Esophagus muscularis mucosa (tissue), 4 donors: ENCODE results near the gene GALNS. TPM values are rescaled to one million over a fixed set of nuclear protein-coding genes. Genes with fewer than 3 reads are reported as not detected.
A peak's percentile ranks its signal among the peaks of the same experiment; 100 is the strongest.

Experiments used
- DNase-seq: peaks from one replicate; pipeline ENCODE4 v3.0.0-alpha.2; 2017; ENCODE audit errors: extremely low spot score
- H3K27ac ChIP-seq, 4 donors: fragments of 200-600 bp; sonication (generic); replicated peaks in 1 of 4; 1 replicate in 3 of 4; 2 replicates in 1 of 4; pipeline ENCODE4 v1.5.1; 2016 to 2019; ENCODE audit warnings: mild to moderate bottlenecking in 1 of 4
- H3K27me3 ChIP-seq, 4 donors: fragments of 200-600 bp; sonication (generic); one replicate each; pipeline versions ENCODE4 v1.5.1 to v1.6.0; 2016 to 2019
- H3K36me3 ChIP-seq, 4 donors: fragments of 200-600 bp; sonication (generic); one replicate each; pipeline ENCODE4 v1.5.1; 2016 to 2019
- H3K4me1 ChIP-seq, 4 donors: fragments of 200-600 bp; sonication (generic); one replicate each; pipeline ENCODE4 v1.5.1; 2016 to 2019
- H3K4me3 ChIP-seq, 4 donors: fragments of 200-600 bp; sonication (generic); 1 replicate in 2 of 4; 2 replicates in 2 of 4; pipeline ENCODE4 v1.5.1; 2016 to 2019; ENCODE audit warnings: mild to moderate bottlenecking in 4 of 4, moderate library complexity in 1 of 4
- H3K9me3 ChIP-seq, 4 donors: fragments of 200-600 bp; sonication (generic); 1 replicate in 3 of 4; 2 replicates in 1 of 4; pipeline ENCODE4 v1.5.1; 2016 to 2019
- EP300 ChIP-seq: sonication (generic); formaldehyde crosslinking; IDR thresholded peaks from one replicate; pipeline ENCODE4 v1.6.1; 2017; ENCODE audit warnings: antibody characterized with exemption
- POLR2A ChIP-seq: fragments of 450-650 bp; IDR thresholded peaks from one replicate; pipeline ENCODE4 v1.6.1; 2017; ENCODE audit warnings: antibody characterized with exemption, moderate library complexity, mild to moderate bottlenecking, low read depth
- POLR2AphosphoS5 ChIP-seq, 2 donors: sonication (generic); formaldehyde crosslinking; IDR thresholded peaks; one replicate each; pipeline ENCODE4 v1.6.1; 2017; ENCODE audit warnings: antibody characterized with exemption in 2 of 2
- WGBS: methylation state at CpG from one replicate; pipeline ENCODE4 v1.1.5; 2018; 5-methylcytosine and 5-hydroxymethylcytosine counted together
- intact Hi-C: fragments of 100-400 bp; cut with DNase I; formaldehyde crosslinking; loops from one replicate; pipeline ENCODE4 v1.15.1; 2023
- total RNA-seq, 4 donors: library from RNA; depleted of rRNA; stranded (reverse); fragments of >200 nt; gene quantifications; one replicate each; pipeline versions ENCODE4 v1.1.0 to v1.2.1, GENCODE V29; 2016
- TF ChIP-seq, protein P1 (sequence below), 3 experiments: fragments of 200-600 bp in 2 of 3; fragments of 450-650 bp in 1 of 3; sonication (generic) in 2 of 3; IDR thresholded peaks; one replicate each; pipeline ENCODE4 v1.5.1; 2017 to 2019; ENCODE audit warnings: antibody characterized with exemption in 3 of 3, mild to moderate bottlenecking in 2 of 3, moderate library complexity in 1 of 3

GALNS gene
- total RNA-seq, 4 donors from 2014 or later: 9.5 to 19.1 (median 11.0) TPM

DNA sequence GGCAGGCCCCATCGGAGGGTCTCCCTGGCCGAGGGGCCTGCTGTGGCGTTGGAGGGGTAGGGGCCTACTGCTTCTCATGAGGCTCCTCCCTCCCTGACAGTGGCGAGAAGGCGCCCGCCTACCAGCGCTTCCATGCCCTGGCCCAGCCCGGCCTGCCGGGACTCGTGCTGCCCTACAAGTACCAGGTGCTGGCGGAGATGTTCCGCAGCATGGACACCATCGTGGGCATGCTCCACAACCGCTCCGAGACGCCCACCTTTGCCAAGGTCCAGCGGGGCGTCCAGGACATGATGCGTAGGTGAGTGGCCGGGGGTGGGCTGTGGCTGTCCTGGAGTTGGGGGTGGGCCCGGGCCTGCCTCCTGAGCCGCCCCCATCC is 51.4 kb downstream of the GALNS start:
- Histone ChIP-seq H3K4me1 (peaks cover 21 to 44% (median 37%) of the 10 kb centered on the region in 4 donors), H3K9me3 (no peaks in the 10 kb centered on the region), H3K36me3 (peaks cover 0 to 28% (median 24%) of the 10 kb centered on the region in 4 donors), H3K4me3 (no peak overlapping the region), H3K27ac (no peak overlapping the region), H3K27me3 (peaks cover 0 to 13% (median 0%) of the 10 kb centered on the region in 4 donors)
- intact Hi-C loops: no loop called here
- DNase-seq: no peak
- TF ChIP-seq EP300 (no peak), POLR2A (no peak), POLR2AphosphoS5 (IDR thresholded peaks at IDR 0.05) (no peak)
- TF ChIP-seq, protein P1, sequence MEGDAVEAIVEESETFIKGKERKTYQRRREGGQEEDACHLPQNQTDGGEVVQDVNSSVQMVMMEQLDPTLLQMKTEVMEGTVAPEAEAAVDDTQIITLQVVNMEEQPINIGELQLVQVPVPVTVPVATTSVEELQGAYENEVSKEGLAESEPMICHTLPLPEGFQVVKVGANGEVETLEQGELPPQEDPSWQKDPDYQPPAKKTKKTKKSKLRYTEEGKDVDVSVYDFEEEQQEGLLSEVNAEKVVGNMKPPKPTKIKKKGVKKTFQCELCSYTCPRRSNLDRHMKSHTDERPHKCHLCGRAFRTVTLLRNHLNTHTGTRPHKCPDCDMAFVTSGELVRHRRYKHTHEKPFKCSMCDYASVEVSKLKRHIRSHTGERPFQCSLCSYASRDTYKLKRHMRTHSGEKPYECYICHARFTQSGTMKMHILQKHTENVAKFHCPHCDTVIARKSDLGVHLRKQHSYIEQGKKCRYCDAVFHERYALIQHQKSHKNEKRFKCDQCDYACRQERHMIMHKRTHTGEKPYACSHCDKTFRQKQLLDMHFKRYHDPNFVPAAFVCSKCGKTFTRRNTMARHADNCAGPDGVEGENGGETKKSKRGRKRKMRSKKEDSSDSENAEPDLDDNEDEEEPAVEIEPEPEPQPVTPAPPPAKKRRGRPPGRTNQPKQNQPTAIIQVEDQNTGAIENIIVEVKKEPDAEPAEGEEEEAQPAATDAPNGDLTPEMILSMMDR (IDR thresholded peaks at IDR 0.05): no peak
- WGBS: 100% methylated on average over 1 of the region's 22 CpGs

DNA sequence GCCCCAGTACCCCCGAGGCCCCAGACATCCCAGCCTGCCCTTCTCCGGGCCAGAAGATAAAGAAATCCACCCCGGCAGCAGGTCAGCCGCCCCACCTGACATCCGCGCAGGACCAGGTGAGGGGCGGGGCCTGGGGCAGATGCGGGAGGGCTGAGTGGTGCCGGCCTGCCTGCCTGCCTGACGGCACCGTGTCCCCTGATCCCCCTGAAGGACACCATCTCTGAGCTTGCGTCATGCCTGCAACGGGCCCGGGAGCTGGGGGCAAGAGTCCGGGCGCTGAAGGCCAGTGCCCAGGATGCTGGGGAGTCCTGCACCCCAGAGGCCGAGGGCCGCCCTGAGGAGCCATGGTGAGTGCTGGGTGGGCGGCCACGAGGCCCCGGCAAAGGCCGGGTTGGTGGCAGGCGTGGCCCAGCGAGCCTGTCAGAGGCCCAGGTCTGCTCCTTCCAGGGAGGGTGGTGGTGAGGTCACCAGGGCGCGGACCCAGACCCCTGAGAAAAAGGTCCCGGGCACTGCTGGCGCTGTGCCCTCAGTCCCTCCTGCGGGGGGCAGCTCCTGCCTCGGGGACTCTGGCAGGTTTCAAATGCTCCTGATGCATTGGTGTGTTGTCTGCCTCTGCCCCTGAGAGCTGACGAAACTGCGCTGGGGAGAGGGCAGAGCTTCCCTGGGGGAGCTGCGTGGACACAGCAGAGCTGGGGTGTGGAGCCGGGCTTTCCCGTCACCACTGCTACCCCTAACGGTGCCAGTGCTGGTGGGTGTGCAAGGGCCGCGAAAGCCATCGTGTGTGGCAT is 52.0 kb downstream of the GALNS start:
- Histone ChIP-seq H3K36me3 (peaks cover 0 to 23% (median 19%) of the 10 kb centered on the region in 4 donors), H3K27ac (no peak overlapping the region), H3K4me1 (peaks cover 15 to 38% (median 32%) of the 10 kb centered on the region in 4 donors), H3K9me3 (no peaks in the 10 kb centered on the region), H3K27me3 (peaks cover 0 to 13% (median 0%) of the 10 kb centered on the region in 4 donors), H3K4me3 (peak overlapping the region in 2 of 4 donors; percentile 68 to 72)
- WGBS: 85% methylated on average over 5 of the region's 39 CpGs
- intact Hi-C loops: no loop called here
- no peak for DNase-seq
- TF ChIP-seq POLR2AphosphoS5 (IDR thresholded peaks at IDR 0.05) (no peak), EP300 (no peak), POLR2A (no peak)
- TF ChIP-seq, protein P1 (IDR thresholded peaks at IDR 0.05): no peak

DNA sequence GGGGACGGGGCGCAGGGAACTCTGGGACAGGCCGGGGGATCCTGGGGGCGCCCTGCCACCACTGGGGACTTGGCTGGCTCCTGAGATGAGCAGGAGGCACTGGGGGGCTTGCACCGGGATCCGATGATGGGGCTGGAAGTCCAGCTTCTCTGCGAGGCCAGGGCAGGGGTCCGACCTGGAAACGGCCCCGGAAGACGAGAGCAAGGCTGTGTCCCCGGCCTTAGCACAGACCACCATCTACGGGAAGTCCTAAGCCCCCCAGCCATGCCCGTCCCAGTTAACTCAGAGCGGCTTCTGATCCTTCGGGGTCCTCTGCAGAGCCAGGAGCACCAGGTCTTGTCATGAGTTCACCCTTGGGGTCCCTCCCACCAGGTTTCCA is 52.6 kb downstream of the GALNS start:
- Histone ChIP-seq H3K9me3 (no peaks in the 10 kb centered on the region), H3K27ac (no peak overlapping the region), H3K27me3 (peaks cover 0 to 13% (median 0%) of the 10 kb centered on the region in 4 donors), H3K4me1 (peaks cover 12 to 32% (median 29%) of the 10 kb centered on the region in 4 donors), H3K36me3 (peaks cover 0 to 19% (median 14%) of the 10 kb centered on the region in 4 donors), H3K4me3 (peak overlapping the region; percentile 66 to 72 (median 69))
- intact Hi-C loops: no loop called here
- WGBS: 9% methylated on average over 6 of the region's 16 CpGs
- no peak for DNase-seq
- TF ChIP-seq POLR2AphosphoS5 (IDR thresholded peaks at IDR 0.05): no peak
- TF ChIP-seq, protein P1 (IDR thresholded peaks at IDR 0.05): no peak
- TF ChIP-seq EP300: no peak
- TF ChIP-seq POLR2A: no peak

DNA sequence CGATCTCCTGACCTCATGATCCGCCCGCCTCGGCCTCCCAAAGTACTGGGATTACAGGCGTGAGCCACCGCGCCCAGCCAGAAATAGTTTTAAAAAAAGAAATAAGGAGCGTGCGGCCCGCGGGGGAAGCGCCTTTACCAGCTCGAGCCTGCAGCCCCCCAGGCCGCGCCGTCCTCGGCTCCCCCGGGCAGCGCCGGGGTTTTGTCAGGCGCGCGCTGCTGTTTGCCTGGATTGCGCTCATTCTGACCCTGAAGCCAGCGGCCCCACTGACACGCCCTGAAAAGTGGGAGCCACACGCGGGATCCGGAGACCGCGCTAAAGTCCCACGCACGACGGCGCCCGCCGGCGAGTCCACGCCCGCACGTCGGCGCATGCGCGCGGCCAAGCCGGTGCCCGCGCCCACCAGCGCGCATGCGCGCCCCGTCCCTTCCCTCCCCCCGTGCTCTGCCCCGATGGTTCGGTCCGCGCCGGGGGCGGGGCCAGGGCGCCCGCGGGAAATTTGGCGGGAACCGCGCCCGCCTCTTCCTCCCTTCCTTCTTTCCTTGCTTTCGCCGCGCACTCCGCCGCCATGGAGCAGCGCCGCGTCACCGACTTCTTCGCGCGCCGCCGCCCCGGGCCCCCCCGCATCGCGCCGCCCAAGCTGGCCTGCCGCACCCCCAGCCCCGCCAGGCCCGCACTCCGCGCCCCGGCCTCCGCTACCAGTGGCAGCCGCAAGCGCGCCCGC is 53.3 kb downstream of the GALNS start, which contains the start of gene CDT1:
Gene CDT1 (plus strand): TSS at position 526 of the 724 bp plus-strand sequence. CDS start 43 bp downstream, at position 569.
- H3K27me3 ChIP-seq: peaks cover 0 to 13% (median 0%) of the 10 kb centered on the region in 4 donors
- WGBS: under 1% methylated on average over 22 of the region's 98 CpGs
- intact Hi-C loops: no loop called here
- H3K27ac ChIP-seq: peak within 1 kb of the TSS; percentile 73 to 80 (median 77)
- peak within 1 kb of the TSS; percentile 66 to 72 (median 69) for H3K4me3 ChIP-seq
- peak; percentile 74 to 89 for TF ChIP-seq POLR2AphosphoS5 (IDR thresholded peaks at IDR 0.05)
- TF ChIP-seq, protein P1 (IDR thresholded peaks at IDR 0.05): peak in 1 of 3 experiments; percentile 33
- no peak for TF ChIP-seq EP300
- peak; percentile 76 for TF ChIP-seq POLR2A
- peaks cover 0 to 12% (median 7%) of the 10 kb centered on the region in 4 donors for H3K36me3 ChIP-seq
- H3K4me1 ChIP-seq: peaks cover 12 to 30% (median 28%) of the 10 kb centered on the region in 4 donors
- no peak for DNase-seq
- H3K9me3 ChIP-seq: no peaks in the 10 kb centered on the region
